ENCODE results near the gene CYB5D1. TPM values are rescaled to one million over a fixed set of nuclear protein-coding genes. Genes with fewer than 3 reads are reported as not detected.

Gene CYB5D1
- total RNA-seq, 4 donors from 2014 or later: 9.4 to 13.6 (median 11.1) TPM

DNA sequence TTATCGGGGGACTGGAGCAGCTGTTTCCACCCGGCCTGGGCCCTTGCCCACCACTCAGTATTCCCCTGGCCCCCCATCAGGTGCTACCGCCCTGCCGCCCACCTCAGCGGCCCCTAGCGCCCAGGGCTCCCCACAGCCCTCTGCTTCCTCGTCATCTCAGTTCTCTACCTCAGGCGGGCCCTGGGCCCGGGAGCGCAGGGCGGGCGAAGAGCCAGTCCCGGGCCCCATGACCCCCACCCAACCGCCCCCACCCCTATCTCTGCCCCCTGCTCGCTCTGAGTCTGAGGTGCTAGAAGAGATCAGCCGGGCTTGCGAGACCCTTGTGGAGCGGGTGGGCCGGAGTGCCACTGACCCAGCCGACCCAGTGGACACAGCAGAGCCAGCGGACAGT lies 9.1 kb upstream of the CYB5D1 start:
- DNase-seq (ENCODE audit: low spot score in 2 of 2): no peak
- TF ChIP-seq, protein P1, sequence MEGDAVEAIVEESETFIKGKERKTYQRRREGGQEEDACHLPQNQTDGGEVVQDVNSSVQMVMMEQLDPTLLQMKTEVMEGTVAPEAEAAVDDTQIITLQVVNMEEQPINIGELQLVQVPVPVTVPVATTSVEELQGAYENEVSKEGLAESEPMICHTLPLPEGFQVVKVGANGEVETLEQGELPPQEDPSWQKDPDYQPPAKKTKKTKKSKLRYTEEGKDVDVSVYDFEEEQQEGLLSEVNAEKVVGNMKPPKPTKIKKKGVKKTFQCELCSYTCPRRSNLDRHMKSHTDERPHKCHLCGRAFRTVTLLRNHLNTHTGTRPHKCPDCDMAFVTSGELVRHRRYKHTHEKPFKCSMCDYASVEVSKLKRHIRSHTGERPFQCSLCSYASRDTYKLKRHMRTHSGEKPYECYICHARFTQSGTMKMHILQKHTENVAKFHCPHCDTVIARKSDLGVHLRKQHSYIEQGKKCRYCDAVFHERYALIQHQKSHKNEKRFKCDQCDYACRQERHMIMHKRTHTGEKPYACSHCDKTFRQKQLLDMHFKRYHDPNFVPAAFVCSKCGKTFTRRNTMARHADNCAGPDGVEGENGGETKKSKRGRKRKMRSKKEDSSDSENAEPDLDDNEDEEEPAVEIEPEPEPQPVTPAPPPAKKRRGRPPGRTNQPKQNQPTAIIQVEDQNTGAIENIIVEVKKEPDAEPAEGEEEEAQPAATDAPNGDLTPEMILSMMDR (IDR thresholded peaks at IDR 0.05): no peak
- TF ChIP-seq POLR2A (IDR thresholded peaks at IDR 0.05) (no peak), EP300 (IDR thresholded peaks at IDR 0.05) (no peak)
- 90 to 92% methylated on average over 11 to 15 of the region's 21 CpGs for WGBS, 2 donors
- Histone ChIP-seq H3K36me3 (peaks cover 0 to 76% (median 34%) of the 10 kb centered on the region in 3 donors), H3K27ac (no peak overlapping the region), H3K27me3 (no peaks in the 10 kb centered on the region), H3K4me1 (peaks cover 0 to 34% (median 10%) of the 10 kb centered on the region in 4 donors), H3K9me3 (no peaks in the 10 kb centered on the region), H3K4me3 (no peak overlapping the region)

DNA sequence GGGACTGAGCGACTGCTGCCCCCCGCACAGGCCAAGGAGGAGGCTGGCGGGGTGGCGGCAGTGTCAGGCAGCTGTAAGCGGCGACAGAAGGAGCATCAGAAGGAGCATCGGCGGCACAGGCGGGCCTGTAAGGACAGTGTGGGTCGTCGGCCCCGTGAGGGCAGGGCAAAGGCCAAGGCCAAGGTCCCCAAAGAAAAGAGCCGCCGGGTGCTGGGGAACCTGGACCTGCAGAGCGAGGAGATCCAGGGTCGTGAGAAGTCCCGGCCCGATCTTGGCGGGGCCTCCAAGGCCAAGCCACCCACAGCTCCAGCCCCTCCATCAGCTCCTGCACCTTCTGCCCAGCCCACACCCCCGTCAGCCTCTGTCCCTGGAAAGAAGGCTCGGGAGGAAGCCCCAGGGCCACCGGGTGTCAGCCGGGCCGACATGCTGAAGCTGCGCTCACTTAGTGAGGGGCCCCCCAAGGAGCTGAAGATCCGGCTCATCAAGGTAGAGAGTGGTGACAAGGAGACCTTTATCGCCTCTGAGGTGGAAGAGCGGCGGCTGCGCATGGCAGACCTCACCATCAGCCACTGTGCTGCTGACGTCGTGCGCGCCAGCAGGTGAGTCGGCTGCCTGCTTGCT lies 8.6 kb upstream of the CYB5D1 start:
- Histone ChIP-seq H3K9me3 (no peaks in the 10 kb centered on the region), H3K36me3 (peaks cover 0 to 81% (median 34%) of the 10 kb centered on the region in 3 donors), H3K27me3 (no peaks in the 10 kb centered on the region), H3K4me3 (no peak overlapping the region), H3K4me1 (peaks cover 0 to 34% (median 10%) of the 10 kb centered on the region in 4 donors), H3K27ac (no peak overlapping the region)
- WGBS, 2 donors: 76 to 80% methylated on average over 24 to 35 of the region's 35 CpGs
- TF ChIP-seq, protein P1 (IDR thresholded peaks at IDR 0.05): no peak
- DNase-seq (ENCODE audit: low spot score in 2 of 2): no peak

DNA sequence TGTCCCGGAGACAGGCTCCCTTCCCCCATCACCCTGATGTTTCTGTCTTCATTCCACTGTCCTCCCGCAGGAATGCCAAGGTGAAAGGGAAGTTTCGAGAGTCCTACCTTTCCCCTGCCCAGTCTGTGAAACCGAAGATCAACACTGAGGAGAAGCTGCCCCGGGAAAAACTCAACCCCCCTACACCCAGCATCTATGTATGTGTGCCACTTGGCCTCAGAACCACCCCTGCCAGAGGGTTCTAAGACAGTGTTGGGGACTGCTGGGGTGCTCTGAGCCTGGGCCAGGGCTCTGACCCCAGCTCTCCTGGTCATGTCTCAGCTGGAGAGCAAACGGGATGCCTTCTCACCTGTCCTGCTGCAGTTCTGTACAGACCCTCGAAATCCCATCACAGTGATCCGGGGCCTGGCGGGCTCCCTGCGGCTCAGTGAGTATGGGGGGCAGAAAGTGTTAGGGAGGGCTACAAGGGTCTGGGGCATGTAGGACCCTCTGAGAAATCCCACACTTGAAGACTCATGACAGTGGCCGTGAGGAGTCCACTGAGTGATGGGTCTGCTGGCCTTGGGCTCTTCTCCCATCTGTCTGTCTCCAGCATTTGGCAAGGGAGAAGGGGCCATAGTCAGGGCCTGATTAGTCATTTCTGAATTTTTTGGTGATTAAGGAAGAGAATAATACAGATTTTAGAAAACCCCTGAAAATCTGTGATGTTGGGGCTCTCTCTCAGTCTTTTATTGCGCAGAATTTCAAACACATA lies 7.9 kb upstream of the CYB5D1 start:
- H3K4me1 ChIP-seq: peaks cover 0 to 36% (median 11%) of the 10 kb centered on the region in 4 donors
- WGBS, 2 donors: 81 to 83% methylated on average over 12 of the region's 12 CpGs

DNA sequence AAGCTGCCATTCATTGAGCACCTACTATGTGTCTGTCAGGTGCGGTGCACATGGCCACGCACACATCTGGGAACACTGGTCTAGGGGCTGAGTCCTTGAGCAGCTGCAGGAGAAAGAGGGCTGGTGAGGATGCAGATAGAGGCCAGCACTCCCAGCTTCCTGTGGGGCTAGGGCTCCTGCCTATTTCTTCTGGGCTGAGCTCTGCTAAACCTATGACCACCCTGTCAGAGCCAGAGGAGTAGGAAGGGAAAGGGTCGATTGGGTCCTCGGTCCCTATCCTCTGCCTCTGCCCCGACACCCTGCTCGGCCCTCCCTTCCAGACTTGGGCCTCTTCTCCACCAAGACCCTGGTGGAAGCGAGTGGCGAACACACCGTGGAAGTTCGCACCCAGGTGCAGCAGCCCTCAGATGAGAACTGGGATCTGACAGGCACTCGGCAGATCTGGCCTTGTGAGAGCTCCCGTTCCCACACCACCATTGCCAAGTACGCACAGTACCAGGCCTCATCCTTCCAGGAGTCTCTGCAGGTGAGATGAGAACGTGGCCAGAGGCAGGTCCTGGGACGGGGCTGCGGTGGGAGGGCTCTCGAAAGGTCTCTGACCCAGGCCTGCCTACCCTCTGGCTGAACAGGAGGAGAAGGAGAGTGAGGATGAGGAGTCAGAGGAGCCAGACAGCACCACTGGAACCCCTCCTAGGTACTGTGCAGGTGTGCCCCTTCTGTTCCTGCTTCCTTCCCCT lies 6.9 kb upstream of the CYB5D1 start:
- H3K27ac ChIP-seq: peak overlapping the region in 3 of 4 donors; percentile 7 to 61 (median 25)
- H3K4me3 ChIP-seq: no peak overlapping the region
- H3K36me3 ChIP-seq: peaks cover 0 to 77% (median 34%) of the 10 kb centered on the region in 3 donors
- DNase-seq (ENCODE audit: low spot score in 2 of 2): no peak
- H3K27me3 ChIP-seq: no peaks in the 10 kb centered on the region
- peaks cover 0 to 36% (median 13%) of the 10 kb centered on the region in 4 donors for H3K4me1 ChIP-seq
- H3K9me3 ChIP-seq: no peaks in the 10 kb centered on the region
- TF ChIP-seq EP300 (IDR thresholded peaks at IDR 0.05): no peak
- TF ChIP-seq, protein P1 (IDR thresholded peaks at IDR 0.05): no peak
- no peak for TF ChIP-seq POLR2A (IDR thresholded peaks at IDR 0.05)
- WGBS, 2 donors: 85 to 90% methylated on average over 16 to 17 of the region's 17 CpGs

More for the DNA sequence above, 7.9 kb upstream of the CYB5D1 start:
- Histone ChIP-seq H3K4me3 (no peak overlapping the region), H3K9me3 (no peaks in the 10 kb centered on the region), H3K27me3 (no peaks in the 10 kb centered on the region), H3K36me3 (peaks cover 0 to 81% (median 34%) of the 10 kb centered on the region in 3 donors), H3K27ac (no peak overlapping the region)
- DNase-seq (ENCODE audit: low spot score in 2 of 2): no peak
- TF ChIP-seq, protein P1 (IDR thresholded peaks at IDR 0.05): no peak
- TF ChIP-seq EP300 (IDR thresholded peaks at IDR 0.05) (no peak), POLR2A (IDR thresholded peaks at IDR 0.05) (no peak)

All from tibial nerve (tissue), 4 donors.